GM18909 (cell line): ENCODE data around the gene UGT1A3.
"Not testable (repeated sequence)": the region's sequence is repeated elsewhere in the genome, so short reads cannot be mapped to it uniquely, and the experiment has no call there.

Source experiments
- ATAC-seq: cut with Tn5 transposase; IDR thresholded peaks from one replicate; pipeline ENCODE4 v1.9.1; 2021; ENCODE audit warnings: mild to moderate bottlenecking; ENCODE audit not compliant: unreplicated experiment, poor library complexity

The UGT1A3 gene

DNA sequence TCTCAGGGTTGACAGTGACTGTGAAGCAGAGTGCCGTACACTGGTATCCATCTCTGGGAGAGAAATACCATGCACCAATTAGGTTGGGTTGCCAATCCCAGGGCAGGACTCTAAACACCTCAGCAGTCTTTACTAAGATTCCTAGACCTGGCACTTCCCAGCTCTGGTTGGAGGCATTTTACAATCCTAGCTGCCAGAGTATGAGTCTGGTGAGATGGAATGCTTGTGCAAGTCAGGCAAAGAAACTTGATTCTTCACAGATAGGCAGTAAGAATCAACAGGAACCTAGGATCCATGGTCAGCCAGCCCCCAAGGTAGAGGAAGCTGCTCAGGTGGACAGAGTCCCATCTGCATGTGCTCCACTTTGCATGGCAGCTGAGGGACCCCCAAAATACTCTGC, 22.1 kb upstream of the UGT1A3 start:
- ATAC-seq = no peak

DNA sequence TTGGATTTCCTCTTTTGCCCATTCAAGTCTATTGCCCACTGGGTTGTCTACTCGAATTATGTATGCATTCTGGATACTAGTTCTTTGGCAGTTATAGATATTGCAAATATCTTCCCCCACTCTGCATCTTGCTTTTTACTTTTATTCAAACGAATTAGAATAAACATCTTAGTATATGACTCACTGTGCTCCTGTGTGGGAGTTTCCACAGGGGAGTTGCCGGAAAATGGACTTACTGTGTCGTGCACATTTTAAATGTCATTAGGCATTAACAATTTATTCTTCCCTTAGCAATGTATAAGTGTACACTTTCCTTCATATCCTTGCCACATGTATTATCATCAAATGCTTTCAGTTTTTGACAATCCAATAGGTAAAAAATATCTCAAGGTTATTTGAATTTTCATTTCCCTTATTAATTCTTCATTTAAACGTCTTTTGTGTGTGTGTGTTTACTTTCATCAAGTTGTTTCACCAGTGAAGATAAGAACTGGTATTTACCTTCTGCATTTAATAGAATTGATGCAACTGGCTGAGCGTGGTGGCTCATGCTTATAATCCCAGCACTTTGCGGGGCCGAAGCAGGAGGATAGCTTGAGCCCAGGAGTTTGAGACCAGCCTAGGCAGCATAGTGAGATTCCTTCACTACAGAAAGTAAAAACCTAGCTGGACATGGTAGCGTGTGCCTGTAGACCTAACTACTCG, 20.8 kb upstream of the UGT1A3 start:
- ATAC-seq = no peak

DNA sequence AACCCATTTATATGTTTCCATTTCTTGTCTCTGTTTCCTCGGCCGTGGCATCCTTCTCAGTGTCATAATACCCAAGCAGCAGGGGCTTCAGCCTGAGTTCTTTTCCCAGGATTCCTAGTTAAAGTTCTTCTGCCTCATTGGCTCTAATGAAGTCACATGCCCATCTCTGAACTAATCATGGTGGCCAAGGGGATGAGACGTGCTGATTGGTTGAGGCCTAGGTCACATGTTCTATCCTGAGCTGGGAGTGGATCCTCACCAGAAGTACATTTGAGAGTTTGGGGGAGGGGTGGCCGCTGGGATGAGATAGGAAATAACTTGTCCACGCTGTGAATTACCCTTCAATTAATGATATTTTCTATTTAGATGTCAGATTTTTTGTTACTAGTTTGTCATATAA, 19.9 kb upstream of the UGT1A3 start:
- ATAC-seq = no peak

DNA sequence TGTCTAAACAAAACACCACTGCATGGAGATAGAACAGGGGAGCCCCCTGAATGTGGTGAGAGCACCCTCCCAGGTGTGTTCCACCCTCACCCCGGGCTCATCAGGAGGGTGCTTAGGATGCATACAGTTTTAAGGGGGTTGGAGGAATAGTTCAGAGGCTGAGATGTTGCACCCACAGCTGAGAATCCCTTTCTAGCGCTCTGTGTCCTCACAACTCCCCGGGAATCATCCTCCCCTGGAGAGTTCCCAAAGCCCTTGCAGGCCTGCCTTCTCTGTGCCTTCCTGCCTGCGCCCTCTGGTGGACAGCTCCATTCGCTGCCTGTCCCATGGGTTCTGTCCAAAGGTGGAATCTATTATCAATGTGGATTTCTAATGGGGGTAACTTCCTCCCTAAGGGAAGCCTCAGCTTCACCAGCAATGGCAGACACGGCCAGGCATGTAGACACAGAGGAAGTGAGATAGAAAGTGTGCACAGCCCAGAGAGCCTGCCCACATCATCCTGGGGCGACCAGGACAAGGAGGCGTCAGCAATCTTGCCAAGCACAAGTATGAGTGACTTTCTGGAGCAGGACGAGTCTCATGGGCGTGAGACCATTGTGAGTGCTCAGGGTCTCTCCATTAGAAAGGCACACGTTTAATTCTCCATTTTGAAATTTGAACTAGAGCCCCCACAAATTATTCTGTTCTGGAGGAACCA, 17.4 kb upstream of the UGT1A3 start:
- no peak for ATAC-seq

DNA sequence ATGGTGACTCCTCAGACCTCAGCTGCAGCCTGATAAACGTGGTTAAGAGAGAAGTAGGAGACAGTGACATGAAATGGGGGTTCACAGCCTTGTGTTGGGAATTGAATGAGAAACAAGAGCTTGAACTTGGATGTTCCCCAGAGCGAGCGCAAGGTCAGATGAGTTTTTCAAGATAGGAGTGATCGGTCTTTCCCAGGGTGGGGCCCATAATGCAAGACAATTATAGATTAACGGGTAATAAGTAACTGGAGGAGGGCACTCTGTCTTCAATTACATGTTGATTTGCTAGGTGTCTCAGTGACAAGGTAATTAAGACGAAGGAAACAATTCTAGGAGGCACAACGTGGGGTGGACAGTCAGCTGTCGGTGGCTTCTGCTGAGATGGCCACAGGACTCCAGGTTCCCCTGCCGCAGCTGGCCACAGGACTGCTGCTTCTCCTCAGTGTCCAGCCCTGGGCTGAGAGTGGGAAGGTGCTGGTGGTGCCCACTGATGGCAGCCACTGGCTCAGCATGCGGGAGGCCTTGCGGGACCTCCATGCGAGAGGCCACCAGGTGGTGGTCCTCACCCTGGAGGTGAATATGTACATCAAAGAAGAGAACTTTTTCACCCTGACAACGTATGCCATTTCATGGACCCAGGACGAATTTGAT, 16.1 kb upstream of the UGT1A3 start, which contains the start of gene UGT1A5:
UGT1A5 (plus strand) TSS at position 297 of the 651 bp plus-strand sequence; CDS start at position 382, 85 bp downstream.
- ATAC-seq = no peak

DNA sequence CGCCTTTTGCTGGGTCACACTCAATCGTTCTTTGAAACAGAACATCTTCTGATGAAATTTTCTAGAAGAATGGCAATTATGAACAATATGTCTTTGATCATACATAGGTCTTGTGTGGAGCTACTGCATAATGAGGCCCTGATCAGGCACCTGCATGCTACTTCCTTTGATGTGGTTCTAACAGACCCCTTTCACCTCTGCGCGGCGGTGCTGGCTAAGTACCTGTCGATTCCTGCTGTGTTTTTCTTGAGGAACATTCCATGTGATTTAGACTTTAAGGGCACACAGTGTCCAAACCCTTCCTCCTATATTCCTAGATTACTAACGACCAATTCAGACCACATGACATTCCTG, 15.6 kb upstream of the UGT1A3 start:
- ATAC-seq = no peak

DNA sequence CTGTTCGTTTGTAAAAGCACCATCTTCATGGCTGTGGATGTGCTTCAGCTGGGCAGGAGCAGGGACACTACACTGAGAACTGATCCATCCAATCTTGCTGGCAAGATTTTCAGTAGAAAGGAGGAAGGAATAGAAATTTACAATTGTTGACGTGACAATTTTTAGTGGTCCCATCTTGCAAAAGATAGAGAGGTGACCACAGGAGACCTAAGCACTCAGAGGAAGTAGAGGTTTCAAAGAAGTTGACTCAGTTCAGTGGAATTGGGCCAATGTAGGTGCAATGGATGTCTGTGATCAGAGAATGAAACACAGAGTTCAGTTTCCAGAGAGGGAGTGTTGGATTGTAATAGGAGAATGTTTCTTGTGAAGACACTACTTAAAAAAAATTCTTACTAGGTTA, 14.7 kb upstream of the UGT1A3 start:
- ATAC-seq = no peak

DNA sequence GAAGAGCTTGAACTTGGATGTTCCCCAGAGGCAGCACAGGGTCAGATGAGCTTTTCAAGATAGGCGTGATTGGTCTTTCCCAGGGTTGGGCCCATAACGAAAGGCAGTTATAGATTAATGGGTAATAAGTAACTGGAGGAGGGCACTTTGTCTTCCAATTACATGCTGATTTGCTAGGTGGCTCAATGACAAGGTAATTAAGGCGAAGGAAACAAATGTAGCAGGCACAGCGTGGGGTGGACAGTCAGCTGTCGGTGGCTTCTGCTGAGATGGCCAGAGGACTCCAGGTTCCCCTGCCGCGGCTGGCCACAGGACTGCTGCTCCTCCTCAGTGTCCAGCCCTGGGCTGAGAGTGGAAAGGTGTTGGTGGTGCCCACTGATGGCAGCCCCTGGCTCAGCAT, 10.3 kb upstream of the UGT1A3 start, which contains the start of gene UGT1A4:
UGT1A4 (plus strand) TSS at position 185 of the 400 bp plus-strand sequence; CDS start at position 270, 85 bp downstream.
- no peak for ATAC-seq

DNA sequence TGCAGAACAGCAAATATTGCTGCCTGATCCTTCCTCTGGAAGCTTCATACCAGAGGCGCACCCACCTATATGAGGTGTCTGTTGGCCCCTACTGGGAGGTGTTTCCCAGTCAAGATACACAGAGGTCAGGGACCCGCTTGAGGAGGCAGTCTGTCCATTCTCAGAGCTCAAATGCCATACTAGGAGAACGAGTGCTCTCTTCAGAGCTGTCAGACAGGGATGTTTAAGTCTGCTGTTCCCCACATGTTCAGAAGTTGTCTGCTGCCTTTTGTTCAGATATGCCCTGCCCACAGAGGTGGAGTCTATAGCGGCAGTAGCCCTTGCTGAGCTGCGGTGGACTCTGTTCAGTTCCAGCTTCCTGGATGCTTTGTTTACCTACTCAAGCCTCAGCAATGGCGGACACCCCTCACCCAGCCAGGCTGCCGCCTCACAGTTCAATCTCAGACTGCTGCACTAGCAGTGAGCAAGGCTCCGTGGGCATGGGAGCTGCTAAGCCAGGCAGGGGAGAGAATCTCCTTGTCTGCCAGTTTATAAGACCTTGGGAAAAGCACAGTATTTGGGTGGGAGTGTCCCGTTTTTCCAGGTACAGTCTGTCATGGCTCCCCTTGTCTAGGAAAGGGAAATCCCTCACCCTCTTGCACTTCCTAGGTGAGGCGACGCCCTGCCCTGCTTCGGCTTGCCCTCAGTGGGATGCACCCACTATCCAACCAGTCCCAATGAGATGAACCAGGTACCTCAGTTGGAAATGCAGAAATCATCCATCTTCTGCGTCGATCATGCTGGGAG, 8.2 kb downstream of the UGT1A3 start:
- not testable (repeated sequence) for ATAC-seq

DNA sequence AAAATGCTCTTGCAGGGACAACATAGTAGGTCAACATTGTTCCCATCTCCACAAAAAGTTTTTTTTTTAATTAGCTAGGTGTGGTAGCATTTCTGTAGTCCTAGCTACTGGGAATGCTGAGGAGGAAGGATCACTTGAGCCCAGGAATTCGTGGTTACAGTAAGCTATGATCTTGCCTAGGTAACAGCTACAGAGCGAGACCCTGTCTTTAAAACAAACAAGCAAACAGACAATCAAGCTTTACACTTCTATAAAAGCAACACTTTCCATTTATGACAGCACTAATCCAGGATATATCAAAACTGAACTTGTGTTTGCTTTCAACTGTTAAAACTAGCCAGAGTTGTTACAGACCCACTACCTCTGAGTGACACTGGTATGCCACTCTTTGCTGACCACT, 12.0 kb downstream of the UGT1A3 start:
- ATAC-seq = no peak

DNA sequence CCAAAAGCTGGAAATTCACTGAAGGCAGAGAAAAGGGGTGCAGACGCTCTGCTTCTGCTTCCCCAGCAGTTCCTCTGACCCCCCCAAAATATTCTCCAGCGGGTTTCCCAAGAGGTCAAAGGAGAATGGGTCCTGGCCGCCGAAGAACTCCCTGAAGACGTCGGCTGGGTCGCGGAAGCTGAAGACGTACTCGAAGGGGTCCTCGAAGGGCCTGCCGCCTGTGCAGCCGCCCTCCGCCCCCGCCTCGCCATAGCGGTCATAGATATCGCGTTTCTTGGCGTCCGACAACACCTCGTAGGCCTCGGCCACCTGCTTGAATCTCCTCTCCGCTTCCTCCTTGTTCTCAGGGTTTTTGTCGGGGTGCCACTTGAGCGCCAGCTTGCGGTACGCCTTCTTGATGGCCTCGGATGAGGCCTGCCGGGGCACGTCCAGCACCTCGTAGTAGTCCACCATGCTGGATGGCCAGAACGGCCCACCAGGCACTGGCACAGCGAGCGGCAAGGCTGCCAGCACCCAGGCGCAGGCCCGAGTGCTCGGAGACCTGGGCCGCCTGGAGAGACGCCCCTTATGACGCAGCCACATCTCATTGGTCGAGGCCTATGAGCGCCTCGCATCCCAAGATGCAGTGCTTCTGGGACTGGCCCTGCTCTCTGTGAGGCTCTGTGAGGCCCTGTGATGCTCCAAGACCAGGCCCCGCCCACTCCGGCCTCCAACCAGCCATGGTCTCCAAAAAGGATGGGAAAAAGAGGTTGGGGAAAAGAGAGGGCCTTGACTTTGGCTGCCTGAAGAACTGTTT, 14.8 kb downstream of the UGT1A3 start:
- ATAC-seq = no peak

DNA sequence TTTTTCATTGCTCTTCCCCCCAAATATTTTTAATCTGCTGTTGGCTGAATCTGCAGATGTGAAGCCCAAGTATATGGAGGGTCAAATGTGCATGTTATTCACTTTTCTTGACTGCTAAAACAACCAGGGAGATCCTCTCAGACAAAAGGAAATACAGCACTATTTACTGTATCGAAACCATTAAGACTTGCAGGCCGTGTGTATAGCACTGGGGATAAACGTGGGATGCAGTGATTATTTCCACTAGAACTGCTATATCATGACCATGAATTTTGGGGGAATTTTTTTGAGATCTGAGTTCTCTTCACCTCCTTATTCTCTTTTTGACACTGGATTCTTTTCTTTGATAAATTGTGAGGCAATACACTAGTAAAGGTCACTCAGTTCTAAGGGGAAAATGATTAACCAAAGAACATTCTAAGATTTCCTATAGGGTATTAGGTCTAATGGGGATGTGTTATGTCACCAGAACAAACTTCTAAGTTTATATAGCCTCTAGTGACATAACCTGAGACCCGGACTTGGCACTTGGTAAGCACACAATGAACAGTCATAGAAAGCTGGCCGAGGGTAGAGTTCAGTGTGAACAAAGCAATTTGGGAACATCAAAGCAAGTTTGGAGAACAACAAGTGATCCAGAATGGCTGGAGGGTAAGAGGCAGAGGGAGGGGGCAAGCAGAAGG, 16.4 kb downstream of the UGT1A3 start:
- no peak for ATAC-seq

DNA sequence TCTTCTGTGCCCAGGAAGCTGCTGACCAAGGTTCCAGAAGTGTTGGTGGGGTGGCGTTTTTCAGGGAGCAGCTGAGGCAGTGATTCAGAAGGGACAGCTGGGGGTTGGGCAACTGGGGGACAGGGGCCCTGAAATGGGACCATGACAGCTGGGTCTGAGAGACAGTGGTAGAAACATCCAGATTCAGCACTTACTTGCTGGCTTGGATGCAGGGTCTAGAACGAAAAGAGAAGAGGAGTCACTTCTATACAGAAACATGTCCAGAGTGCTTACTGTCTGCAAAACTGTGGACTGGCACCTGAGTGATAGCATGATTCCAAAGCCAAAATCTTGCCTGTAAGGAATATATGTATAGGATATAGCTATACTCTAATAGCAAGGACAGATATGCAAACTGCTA, 17.0 kb downstream of the UGT1A3 start:
- ATAC-seq = not testable (repeated sequence)

DNA sequence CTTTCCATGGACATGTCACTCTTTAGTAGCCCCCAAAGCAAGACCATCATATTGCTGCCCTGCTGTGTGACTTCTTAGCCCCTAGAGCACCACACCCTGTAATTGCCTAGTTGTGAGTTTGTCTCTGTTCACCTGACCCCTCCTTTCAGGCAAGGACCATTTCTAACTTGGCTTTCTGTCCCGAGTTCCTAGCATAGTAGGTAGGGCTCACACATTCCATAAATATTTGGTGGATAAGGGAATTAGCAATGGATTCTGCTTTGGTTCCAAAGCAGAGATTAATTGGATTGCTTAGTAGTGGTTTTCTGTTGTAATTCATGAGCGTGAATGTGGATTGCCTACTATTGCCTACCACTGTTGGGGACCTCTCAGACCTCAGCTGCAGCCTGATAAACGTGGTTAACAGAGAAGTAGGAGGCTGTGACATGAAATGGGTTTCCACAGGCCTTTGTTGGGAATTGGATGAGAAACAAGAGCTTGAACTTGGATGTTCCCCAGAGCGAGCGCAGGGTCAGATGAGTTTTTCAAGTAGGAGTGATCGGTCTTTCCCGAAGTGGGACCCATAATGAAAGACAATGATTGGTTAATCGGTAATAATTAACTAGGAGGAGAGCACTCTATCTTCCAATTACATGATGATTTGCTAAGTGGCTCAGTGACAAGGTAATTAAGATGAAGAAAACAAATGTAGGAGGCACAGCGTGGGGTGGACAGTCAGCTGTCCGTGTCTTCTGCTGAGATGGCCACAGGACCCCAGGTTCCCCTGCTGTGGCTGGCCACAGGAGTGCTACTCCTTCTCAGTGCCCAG, 17.8 kb downstream of the UGT1A3 start:
- no peak for ATAC-seq

DNA sequence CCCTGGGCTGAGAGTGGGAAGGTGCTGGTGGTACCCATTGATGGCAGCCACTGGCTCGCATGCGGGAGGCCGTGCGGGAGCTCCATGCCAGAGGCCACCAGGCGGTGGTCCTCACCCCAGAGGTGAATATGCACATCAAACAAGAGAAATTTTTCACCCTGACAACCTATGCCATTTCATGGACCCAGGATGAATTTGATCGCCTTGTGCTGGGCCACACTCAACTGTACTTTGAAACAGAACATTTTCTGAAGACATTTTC, 18.4 kb downstream of the UGT1A3 start:
- ATAC-seq = no peak

DNA sequence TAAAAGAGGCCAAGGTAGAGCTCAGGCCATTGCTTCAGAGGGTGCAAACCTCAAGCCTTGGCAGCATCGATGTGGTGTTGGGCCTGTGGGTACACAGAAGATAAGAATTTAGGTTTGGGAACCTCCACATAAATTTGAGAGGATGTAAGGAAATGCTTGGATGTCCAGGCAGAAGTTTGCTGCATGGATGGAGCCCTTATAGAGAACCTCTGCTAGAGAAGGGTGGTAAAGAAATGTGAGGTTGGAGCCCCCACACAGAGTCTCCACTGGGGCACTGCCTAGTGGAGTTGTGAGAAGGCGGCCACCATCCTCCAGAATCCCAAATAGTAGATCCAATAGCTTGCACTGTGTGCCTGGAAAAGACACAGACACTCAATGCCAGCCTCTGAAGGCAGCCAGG, 21.8 kb downstream of the UGT1A3 start:
- ATAC-seq = not testable (repeated sequence)

DNA sequence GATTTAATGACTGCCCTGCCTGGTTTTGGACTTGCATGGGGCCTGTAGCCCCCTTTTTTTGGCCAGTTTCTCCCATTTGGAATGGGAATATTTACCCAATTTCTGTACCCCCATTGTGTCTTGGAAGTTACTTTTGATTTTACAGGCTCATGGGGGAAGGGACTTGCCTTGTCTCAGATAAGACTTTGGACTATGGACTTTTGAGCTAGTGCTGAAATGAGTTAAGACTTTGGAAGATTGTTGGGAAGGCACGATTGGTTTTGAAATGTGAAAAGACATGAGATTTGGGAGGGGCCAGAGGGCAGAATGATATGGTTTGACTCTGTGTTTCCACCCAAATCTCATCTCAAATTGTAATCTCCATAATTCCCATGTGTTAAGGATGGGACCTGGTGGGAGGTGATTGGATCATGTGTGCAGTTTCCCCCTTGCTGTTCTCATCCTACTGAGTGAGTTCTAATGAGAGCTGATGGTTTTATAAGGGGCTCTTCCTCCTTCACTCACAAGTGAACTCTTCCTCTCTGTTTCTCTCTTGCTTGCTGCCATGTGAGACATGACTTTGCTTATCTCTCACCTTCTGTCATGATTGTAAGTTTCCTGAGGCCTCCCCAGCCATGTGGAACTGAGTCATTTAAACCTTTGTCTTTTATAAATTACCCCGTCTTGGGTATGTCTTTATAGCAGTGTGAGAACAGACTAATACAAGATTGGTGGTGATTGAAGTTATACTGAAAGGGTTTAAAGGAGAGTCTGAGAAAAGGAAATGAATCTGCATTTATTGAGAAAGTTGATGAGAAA, 22.6 kb downstream of the UGT1A3 start:
- not testable (repeated sequence) for ATAC-seq
